HL-60 (cell line): Measurements from ENCODE around the gene TCEANC2.

ENCODE experiments used
- CTCF ChIP-seq: IDR thresholded peaks from one replicate; pipeline ENCODE4 v1.5.1; 2011; ENCODE audit warnings: low read length, control low read depth, inconsistent platforms; ENCODE audit not compliant: insufficient read depth
- GABPA ChIP-seq: IDR thresholded peaks from 2 replicates; pipeline ENCODE4 v1.6.1; 2012; ENCODE audit warnings: low read depth
- POLR2AphosphoS5 ChIP-seq: IDR thresholded peaks from 2 replicates; pipeline ENCODE4 v1.6.1; 2012; ENCODE audit warnings: low read depth
- REST ChIP-seq: IDR thresholded peaks from 2 replicates; pipeline ENCODE4 v1.6.1; 2012; ENCODE audit warnings: low read depth; ENCODE audit not compliant: insufficient replicate concordance
- SPI1 ChIP-seq: IDR thresholded peaks from 2 replicates; pipeline ENCODE4 v1.6.1; 2012; ENCODE audit warnings: low read depth, mild to moderate bottlenecking, borderline replicate concordance

- TF ChIP-seq POLR2AphosphoS5 (no peak), CTCF (no peak), REST (no peak), SPI1 (no peak), GABPA (no peak)
Observed at GRCh38 chr1:54099061-54099610, 45.7 kb downstream of the TCEANC2 start.
